Hepatic stellate cell (primary cell): Measurements from ENCODE around the gene CDKN1A.

Experiments used
- DNase-seq: peaks from one replicate; pipeline ENCODE4 v3.0.0; 2011; ENCODE audit warnings: low spot score

Gene CDKN1A

GRCh38 chr6:36677059-36677749 is 1.3 kb upstream of the CDKN1A start:
- no peak for DNase-seq

- no peak for DNase-seq
These were observed 594 bp upstream of the CDKN1A start for GRCh38 chr6:36677753-36678487.

- DNase-seq = no peak
These were observed 724 bp downstream of the CDKN1A start for GRCh38 chr6:36679043-36679833.

GRCh38 chr6:36682328-36683144 is 4.0 kb downstream of the CDKN1A start:
- no peak for DNase-seq

- no peak for DNase-seq
These were observed 4.7 kb downstream of the CDKN1A start for GRCh38 chr6:36683145-36683655.

GRCh38 chr6:36683656-36684446 is 5.3 kb downstream of the CDKN1A start:
- no peak for DNase-seq

GRCh38 chr6:36684447-36684812 is 5.9 kb downstream of the CDKN1A start:
- no peak for DNase-seq

- DNase-seq = no peak
These were observed 6.8 kb downstream of the CDKN1A start for GRCh38 chr6:36685166-36685924.

GRCh38 chr6:36685926-36686667 is 7.6 kb downstream of the CDKN1A start:
- no peak for DNase-seq

- DNase-seq = no peak
These were observed 8.4 kb downstream of the CDKN1A start for GRCh38 chr6:36686668-36687513.

- DNase-seq = no peak
These were observed 9.7 kb downstream of the CDKN1A start for GRCh38 chr6:36688063-36688738.

GRCh38 chr6:36688739-36689075 is 10.2 kb downstream of the CDKN1A start:
- DNase-seq = no peak

- no peak for DNase-seq
These were observed 12.5 kb downstream of the CDKN1A start for GRCh38 chr6:36691011-36691410.

- DNase-seq = no peak
These were observed 13.1 kb downstream of the CDKN1A start for GRCh38 chr6:36691612-36692011.

- no peak for DNase-seq
These were observed 13.7 kb downstream of the CDKN1A start for GRCh38 chr6:36692220-36692619.

GRCh38 chr6:36692861-36693702 is 14.6 kb downstream of the CDKN1A start:
- DNase-seq = no peak

- no peak for DNase-seq
These were observed 16.1 kb downstream of the CDKN1A start for GRCh38 chr6:36694616-36695015.
